Muscle of leg (tissue), 16 donors: ENCODE data around the gene NANOG. TPM values are rescaled to one million over a fixed set of nuclear protein-coding genes. Genes with fewer than 3 reads are reported as not detected.
"Not testable (repeated sequence)": the region's sequence is repeated elsewhere in the genome, so short reads cannot be mapped to it uniquely, and the experiment has no call there.

Experiments
- DNase-seq: peaks from one replicate; pipeline ENCODE4 v3.0.0; 2013
- H3K27ac ChIP-seq: one replicate; pipeline ENCODE4 v1.5.1; 2013; ENCODE audit warnings: mild to moderate bottlenecking, low read length, control low read depth
- H3K27me3 ChIP-seq: one replicate; pipeline ENCODE4 v1.6.1; 2013; ENCODE audit warnings: low read length; ENCODE audit not compliant: control insufficient read depth, insufficient read depth
- H3K36me3 ChIP-seq: one replicate; pipeline ENCODE4 v1.6.1; 2013; ENCODE audit warnings: low read length; ENCODE audit not compliant: control insufficient read depth, insufficient read depth
- H3K4me1 ChIP-seq: one replicate; pipeline ENCODE4 v1.6.1; 2013; ENCODE audit warnings: low read length; ENCODE audit not compliant: control insufficient read depth, insufficient read depth
- H3K4me3 ChIP-seq: one replicate; pipeline ENCODE4 v1.5.1; 2013; ENCODE audit warnings: low read length, control low read depth
- H3K9me3 ChIP-seq: replicated peaks from 2 replicates; pipeline ENCODE4 v1.6.1; 2013; ENCODE audit warnings: low read depth, low read length; ENCODE audit not compliant: control insufficient read depth
- WGBS: methylation state at CpG from one replicate; pipeline ENCODE4 v1.1.5; 2013; ENCODE audit warnings: missing lambda C conversion rate; ENCODE audit not compliant: insufficient coverage; 5-methylcytosine and 5-hydroxymethylcytosine counted together
- long read RNA-seq, 11 donors: transcript quantifications; one replicate each; lab custom pipeline, GENCODE V29; 2026
- polyA plus RNA-seq, 8 donors: library from polyadenylated mRNA; unstranded; fragments of 120-200 nt; gene quantifications; one replicate each; pipeline versions ENCODE4 v1.2.1 to v1.2.3, GENCODE V29; 2013; ENCODE audit warnings: inconsistent platforms in 1 of 8, low replicate concordance in 1 of 8; ENCODE audit not compliant: insufficient read length in 8 of 8, insufficient read depth in 1 of 8
- total RNA-seq: library from RNA; stranded (reverse); fragments of 120-200 nt; gene quantifications from one replicate; pipeline ENCODE4 v1.2.4, GENCODE V29; 2013

NANOG gene
- total RNA-seq (0.04 TPM), polyA plus RNA-seq (under 1 TPM in 6 of 8 donors, not detected in 2; 0.04 to 0.22 (median 0.10) TPM)
- long read RNA-seq, donor 1: 0 reads
- long read RNA-seq, donor 2: 0 reads
- long read RNA-seq, donor 3: 0 reads
- long read RNA-seq, donor 4: 0 reads
- long read RNA-seq, donor 5: 0 reads
- long read RNA-seq, donor 6: 0 reads
- long read RNA-seq, donor 7: 0 reads
- long read RNA-seq, donor 8: 0 reads
- long read RNA-seq, donor 9: 0 reads
- long read RNA-seq, donor 10: 0 reads
- long read RNA-seq, donor 11: 0 reads

- H3K4me3 ChIP-seq, H3K27ac ChIP-seq, H3K9me3 ChIP-seq, H3K36me3 ChIP-seq, DNase-seq, H3K4me1 ChIP-seq: not testable (repeated sequence)
- no CpG with 5 or more reads among the region's 13 CpGs for whole genome bisulfite sequencing
- H3K27me3 ChIP-seq: peaks cover 14% of the 10 kb centered on the region
Observed at GRCh38 chr12:7788884-7789528, at the start of gene NANOG. Gene NANOG, plus strand, starts transcription at chr12:7789402. Its CDS starts 213 bp downstream, at chr12:7789615.

- H3K9me3 ChIP-seq: no peaks in the 10 kb centered on the region
- no peaks in the 10 kb centered on the region for H3K36me3 ChIP-seq
- DNase-seq: no peak
- H3K4me1 ChIP-seq: no peaks in the 10 kb centered on the region
- no peak within 1 kb of the TSS for H3K4me3 ChIP-seq
- 90% methylated on average over 1 of the region's 5 CpGs for WGBS
- H3K27ac ChIP-seq: no peak within 1 kb of the TSS
- no peaks in the 10 kb centered on the region for H3K27me3 ChIP-seq
Observed at GRCh38 chr12:7747246-7747645, 42.0 kb upstream of the NANOG start, which contains the start of gene CLEC4C. Gene CLEC4C, minus strand, starts transcription at chr12:7747375. Its CDS starts 27 bp downstream, at chr12:7747348.

GRCh38 chr12:7748852-7749251 lies 40.4 kb upstream of the NANOG start:
- Histone ChIP-seq H3K4me1 (no peaks in the 10 kb centered on the region), H3K27me3 (no peaks in the 10 kb centered on the region), H3K27ac (no peak overlapping the region), H3K36me3 (no peaks in the 10 kb centered on the region), H3K4me3 (no peak overlapping the region), H3K9me3 (no peaks in the 10 kb centered on the region)
- WGBS: 46% methylated on average over 2 of the region's 4 CpGs
- DNase-seq: no peak

- H3K36me3 ChIP-seq: no peaks in the 10 kb centered on the region
- no peak for DNase-seq
- WGBS: 54% methylated on average over 5 of the region's 8 CpGs
- H3K4me1 ChIP-seq: no peaks in the 10 kb centered on the region
- no peak overlapping the region for H3K27ac ChIP-seq
- H3K27me3 ChIP-seq: no peaks in the 10 kb centered on the region
- no peak overlapping the region for H3K4me3 ChIP-seq
- no peaks in the 10 kb centered on the region for H3K9me3 ChIP-seq
Observed at GRCh38 chr12:7749442-7749841, 39.8 kb upstream of the NANOG start.

- H3K27me3 ChIP-seq: no peaks in the 10 kb centered on the region
- H3K9me3 ChIP-seq: no peaks in the 10 kb centered on the region
- 88% methylated on average over 2 of the region's 6 CpGs for WGBS
- H3K27ac ChIP-seq: no peak overlapping the region
- no peak overlapping the region for H3K4me3 ChIP-seq
- H3K4me1 ChIP-seq: no peaks in the 10 kb centered on the region
- no peaks in the 10 kb centered on the region for H3K36me3 ChIP-seq
- no peak for DNase-seq
Observed at GRCh38 chr12:7750350-7750749, 38.9 kb upstream of the NANOG start.

- no peak overlapping the region for H3K4me3 ChIP-seq
- H3K9me3 ChIP-seq: no peaks in the 10 kb centered on the region
- H3K36me3 ChIP-seq: no peaks in the 10 kb centered on the region
- 89% methylated on average over 19 of the region's 20 CpGs for WGBS
- no peak for DNase-seq
- H3K27ac ChIP-seq: no peak overlapping the region
- no peaks in the 10 kb centered on the region for H3K27me3 ChIP-seq
- H3K4me1 ChIP-seq: no peaks in the 10 kb centered on the region
Observed at GRCh38 chr12:7751394-7751793, 37.8 kb upstream of the NANOG start.

GRCh38 chr12:7751941-7752922 lies 37.0 kb upstream of the NANOG start:
- H3K27ac ChIP-seq, H3K36me3 ChIP-seq, DNase-seq, H3K9me3 ChIP-seq, H3K4me1 ChIP-seq, H3K4me3 ChIP-seq, H3K27me3 ChIP-seq: not testable (repeated sequence)
- WGBS: 91% methylated on average over 23 of the region's 48 CpGs

GRCh38 chr12:7755668-7756067 lies 33.5 kb upstream of the NANOG start:
- H3K4me1 ChIP-seq, DNase-seq, H3K9me3 ChIP-seq, H3K36me3 ChIP-seq, H3K27me3 ChIP-seq, H3K4me3 ChIP-seq, H3K27ac ChIP-seq: not testable (repeated sequence)
- 100% methylated on average over 1 of the region's 9 CpGs for WGBS

- H3K27ac ChIP-seq: no peak overlapping the region
- no peaks in the 10 kb centered on the region for H3K9me3 ChIP-seq
- no peaks in the 10 kb centered on the region for H3K27me3 ChIP-seq
- 50% methylated on average over 1 of the region's 2 CpGs for WGBS
- DNase-seq: no peak
- H3K4me3 ChIP-seq: no peak overlapping the region
- H3K36me3 ChIP-seq: no peaks in the 10 kb centered on the region
- H3K4me1 ChIP-seq: no peaks in the 10 kb centered on the region
Observed at GRCh38 chr12:7756993-7757392, 32.2 kb upstream of the NANOG start.

GRCh38 chr12:7758766-7759140 lies 30.4 kb upstream of the NANOG start:
- DNase-seq: no peak
- Histone ChIP-seq H3K4me3 (no peak overlapping the region), H3K27ac (no peak overlapping the region), H3K4me1 (no peaks in the 10 kb centered on the region), H3K9me3 (no peaks in the 10 kb centered on the region), H3K27me3 (no peaks in the 10 kb centered on the region), H3K36me3 (no peaks in the 10 kb centered on the region)
- WGBS: 76% methylated on average over 8 of the region's 9 CpGs
